Breast epithelium (tissue), 3 donors: ENCODE data around the gene PAK2.
"Not testable (repeated sequence)": the region's sequence is repeated elsewhere in the genome, so short reads cannot be mapped to it uniquely, and the experiment has no call there.

Experiments used
- POLR2A ChIP-seq: fragments of 450-650 bp; IDR thresholded peaks from one replicate; pipeline ENCODE4 v1.6.1; 2016; ENCODE audit warnings: antibody characterized with exemption, mild to moderate bottlenecking, moderate library complexity
- POLR2AphosphoS5 ChIP-seq, 3 donors: sonication (generic); formaldehyde crosslinking; IDR thresholded peaks; one replicate each; pipeline ENCODE4 v1.6.1; 2017; ENCODE audit warnings: antibody characterized with exemption in 3 of 3
- TF ChIP-seq, protein P1 (sequence below), 3 donors: fragments of 450-650 bp; IDR thresholded peaks; one replicate each; pipeline ENCODE4 v1.5.1; 2016 to 2017; ENCODE audit warnings: antibody characterized with exemption in 3 of 3, mild to moderate bottlenecking in 3 of 3, moderate library complexity in 3 of 3

DNA sequence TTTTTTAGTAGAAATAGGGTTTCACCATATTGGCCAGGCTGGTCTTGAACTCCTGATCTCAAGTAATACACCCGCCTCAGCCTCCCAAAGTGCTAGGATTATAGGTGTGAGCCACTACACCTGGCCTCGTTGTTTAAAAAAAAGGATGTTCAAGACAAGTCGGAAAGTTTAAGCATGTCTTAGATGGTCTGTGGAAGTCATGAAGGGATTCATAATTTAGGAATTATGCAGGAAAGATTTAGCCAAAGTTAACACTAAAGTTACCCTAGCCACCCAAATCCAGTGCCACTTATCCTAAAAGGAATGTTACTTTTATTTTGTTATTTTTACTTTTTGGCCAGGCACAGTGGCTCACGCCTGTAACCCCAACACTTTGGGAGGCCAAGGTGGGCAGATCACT lies 108.7 kb downstream of the PAK2 start:
- not testable (repeated sequence) for TF ChIP-seq POLR2A; POLR2AphosphoS5 (IDR thresholded peaks at IDR 0.05)
- TF ChIP-seq, protein P1, sequence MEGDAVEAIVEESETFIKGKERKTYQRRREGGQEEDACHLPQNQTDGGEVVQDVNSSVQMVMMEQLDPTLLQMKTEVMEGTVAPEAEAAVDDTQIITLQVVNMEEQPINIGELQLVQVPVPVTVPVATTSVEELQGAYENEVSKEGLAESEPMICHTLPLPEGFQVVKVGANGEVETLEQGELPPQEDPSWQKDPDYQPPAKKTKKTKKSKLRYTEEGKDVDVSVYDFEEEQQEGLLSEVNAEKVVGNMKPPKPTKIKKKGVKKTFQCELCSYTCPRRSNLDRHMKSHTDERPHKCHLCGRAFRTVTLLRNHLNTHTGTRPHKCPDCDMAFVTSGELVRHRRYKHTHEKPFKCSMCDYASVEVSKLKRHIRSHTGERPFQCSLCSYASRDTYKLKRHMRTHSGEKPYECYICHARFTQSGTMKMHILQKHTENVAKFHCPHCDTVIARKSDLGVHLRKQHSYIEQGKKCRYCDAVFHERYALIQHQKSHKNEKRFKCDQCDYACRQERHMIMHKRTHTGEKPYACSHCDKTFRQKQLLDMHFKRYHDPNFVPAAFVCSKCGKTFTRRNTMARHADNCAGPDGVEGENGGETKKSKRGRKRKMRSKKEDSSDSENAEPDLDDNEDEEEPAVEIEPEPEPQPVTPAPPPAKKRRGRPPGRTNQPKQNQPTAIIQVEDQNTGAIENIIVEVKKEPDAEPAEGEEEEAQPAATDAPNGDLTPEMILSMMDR (IDR thresholded peaks at IDR 0.05), result not testable (repeated sequence)
